Nephron progenitor cell (in vitro differentiated cells): Measurements from ENCODE around the gene SLC22A25.

Experiments used
- DNase-seq: peaks from one replicate; pipeline ENCODE4 v3.0.0; 2021
- H3K27ac Mint-ChIP-seq: 2 replicates; pipeline ENCODE4 v1.8.0; 2021; ENCODE audit warnings: mild to moderate bottlenecking, moderate library complexity, mixed read lengths
- H3K27me3 Mint-ChIP-seq: 2 replicates; pipeline ENCODE4 v1.8.0; 2021; ENCODE audit warnings: mild to moderate bottlenecking, low read depth, mixed read lengths; ENCODE audit not compliant: poor library complexity
- H3K36me3 Mint-ChIP-seq: 2 replicates; pipeline ENCODE4 v1.8.0; 2021; ENCODE audit warnings: low read depth, mixed read lengths
- H3K4me1 Mint-ChIP-seq: 2 replicates; pipeline ENCODE4 v1.8.0; 2021; ENCODE audit warnings: mixed read lengths
- H3K4me3 Mint-ChIP-seq: 2 replicates; pipeline ENCODE4 v1.8.0; 2021; ENCODE audit warnings: mild to moderate bottlenecking, moderate library complexity, mixed read lengths
- H3K9me3 Mint-ChIP-seq: 2 replicates; pipeline ENCODE4 v1.8.0; 2021; ENCODE audit warnings: mild to moderate bottlenecking, moderate library complexity, mixed read lengths
- CTCF ChIP-seq: fragments of 200-600 bp; sonication (generic); IDR thresholded peaks from 2 replicates; pipeline ENCODE4 v1.5.0; 2021; ENCODE audit warnings: antibody characterized with exemption

The SLC22A25 gene

GRCh38 chr11:63243533-63243932, at the start of gene SLC22A25:
Gene SLC22A25, minus strand, starts transcription at chr11:63243599. Its CDS starts 13,947 bp downstream, at chr11:63229652.
- no peak for TF ChIP-seq CTCF
- H3K4me3 Mint-ChIP-seq = no peak within 1 kb of the TSS
- H3K27me3 Mint-ChIP-seq = peaks cover 12% of the 10 kb centered on the region
- H3K27ac Mint-ChIP-seq = no peak within 1 kb of the TSS
- H3K36me3 Mint-ChIP-seq = no peaks in the 10 kb centered on the region
- H3K4me1 Mint-ChIP-seq = no peaks in the 10 kb centered on the region
- DNase-seq = no peak
- no peaks in the 10 kb centered on the region for H3K9me3 Mint-ChIP-seq

GRCh38 chr11:63290285-63290684, 46.9 kb upstream of the SLC22A25 start:
- no peaks in the 10 kb centered on the region for H3K4me1 Mint-ChIP-seq
- no peak for DNase-seq
- peaks cover 34% of the 10 kb centered on the region for H3K9me3 Mint-ChIP-seq
- H3K36me3 Mint-ChIP-seq = no peaks in the 10 kb centered on the region
- peaks cover 6% of the 10 kb centered on the region for H3K27me3 Mint-ChIP-seq
- TF ChIP-seq CTCF = no peak
- no peak overlapping the region for H3K27ac Mint-ChIP-seq
- H3K4me3 Mint-ChIP-seq = no peak overlapping the region

- DNase-seq = no peak
- TF ChIP-seq CTCF = no peak
- Mint-ChIP-seq H3K27me3 (peaks cover 12% of the 10 kb centered on the region), H3K4me3 (no peak overlapping the region), H3K27ac (no peak overlapping the region), H3K9me3 (peaks cover 32% of the 10 kb centered on the region), H3K36me3 (no peaks in the 10 kb centered on the region), H3K4me1 (no peaks in the 10 kb centered on the region)
Observed at GRCh38 chr11:63289658-63290057, 46.3 kb upstream of the SLC22A25 start.

GRCh38 chr11:63282579-63282978, 39.2 kb upstream of the SLC22A25 start:
- H3K36me3 Mint-ChIP-seq = no peaks in the 10 kb centered on the region
- peaks cover 13% of the 10 kb centered on the region for H3K27me3 Mint-ChIP-seq

GRCh38 chr11:63280920-63281319, 37.5 kb upstream of the SLC22A25 start:
- no peak for DNase-seq
- Mint-ChIP-seq H3K27me3 (peaks cover 15% of the 10 kb centered on the region), H3K27ac (no peak overlapping the region), H3K36me3 (no peaks in the 10 kb centered on the region), H3K4me1 (no peaks in the 10 kb centered on the region), H3K9me3 (peaks cover 3% of the 10 kb centered on the region), H3K4me3 (no peak overlapping the region)
- TF ChIP-seq CTCF = no peak

More at GRCh38 chr11:63282579-63282978, 39.2 kb upstream of the SLC22A25 start:
- no peak for TF ChIP-seq CTCF
- Mint-ChIP-seq H3K4me1 (no peaks in the 10 kb centered on the region), H3K4me3 (no peak overlapping the region), H3K27ac (no peak overlapping the region), H3K9me3 (peaks cover 13% of the 10 kb centered on the region)
- no peak for DNase-seq

- TF ChIP-seq CTCF = no peak
- no peaks in the 10 kb centered on the region for H3K4me1 Mint-ChIP-seq
- H3K27me3 Mint-ChIP-seq = peaks cover 12% of the 10 kb centered on the region
- no peak for DNase-seq
- H3K36me3 Mint-ChIP-seq = no peaks in the 10 kb centered on the region
- no peaks in the 10 kb centered on the region for H3K9me3 Mint-ChIP-seq
- H3K27ac Mint-ChIP-seq = no peak overlapping the region
- no peak overlapping the region for H3K4me3 Mint-ChIP-seq
Observed at GRCh38 chr11:63277345-63277943, 34.0 kb upstream of the SLC22A25 start.
